GM21786 (cell line): ENCODE results near the gene ANXA6.

Experiments
- ATAC-seq: cut with Tn5 transposase; IDR thresholded peaks from one replicate; pipeline ENCODE4 v1.9.1; 2021; ENCODE audit not compliant: unreplicated experiment

Gene ANXA6

DNA sequence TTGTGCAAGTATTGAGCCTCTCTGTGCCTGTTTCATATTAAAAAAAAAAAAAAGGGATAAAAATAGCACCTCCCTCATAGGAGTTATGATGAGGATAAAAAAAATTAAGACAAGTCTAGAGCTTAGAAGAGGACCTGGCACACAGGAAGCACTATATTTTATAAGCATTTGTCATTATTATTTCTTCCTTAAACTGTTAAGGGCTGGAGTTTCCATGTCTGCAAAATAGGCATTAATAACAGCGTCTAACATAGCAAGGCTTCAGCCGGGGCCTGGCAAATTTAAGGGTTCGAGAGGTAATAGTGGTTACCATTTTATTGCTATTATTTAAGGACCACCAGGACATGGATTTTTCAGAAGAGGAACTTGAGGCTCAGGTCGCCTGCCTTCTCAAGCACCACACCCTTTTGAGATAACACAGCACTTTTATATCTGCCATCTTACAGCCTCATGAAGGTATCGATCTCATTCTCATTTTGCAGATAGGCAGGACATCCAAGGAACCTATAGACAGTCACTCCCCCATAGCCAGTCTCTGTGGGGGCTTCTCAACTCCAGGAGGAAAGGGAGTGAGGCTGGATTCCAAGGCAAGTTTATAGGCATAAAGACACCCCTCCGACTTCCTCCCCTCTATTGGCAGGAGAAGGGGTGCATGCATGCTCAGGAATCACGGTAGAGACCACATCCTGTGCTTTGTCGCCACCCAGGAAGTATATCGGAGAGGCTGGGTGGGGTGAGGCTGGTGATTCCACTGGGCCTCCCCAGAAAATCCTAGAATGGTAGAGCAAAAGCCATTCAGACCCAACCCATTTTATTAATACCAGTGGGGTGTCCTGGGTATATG, 2.4 kb downstream of the ANXA6 start:
- peak; percentile 31 for ATAC-seq

DNA sequence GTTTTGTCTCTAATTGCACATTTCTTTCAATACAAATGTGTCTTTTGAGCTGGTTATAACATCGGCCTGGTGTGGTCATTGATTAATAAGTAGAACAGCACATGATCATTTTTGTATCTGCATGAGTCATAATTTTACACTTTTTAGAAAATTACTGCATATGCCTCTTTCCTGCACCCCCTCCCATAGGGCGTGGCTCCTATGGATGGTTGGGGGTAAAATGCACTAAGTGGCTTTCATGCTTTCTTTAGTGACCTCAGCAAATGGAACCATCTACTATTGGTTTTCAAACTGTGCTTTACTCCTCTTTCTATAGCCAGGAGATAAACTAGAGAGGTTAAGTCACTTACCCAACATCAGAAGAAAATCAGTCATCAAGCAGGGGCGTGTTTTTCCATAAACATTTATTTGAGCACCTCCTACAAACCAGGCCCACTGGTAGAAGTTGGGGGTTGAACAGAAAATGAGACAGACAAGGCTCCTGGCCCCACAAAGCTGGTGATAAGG, 3.8 kb downstream of the ANXA6 start:
- ATAC-seq = no peak

DNA sequence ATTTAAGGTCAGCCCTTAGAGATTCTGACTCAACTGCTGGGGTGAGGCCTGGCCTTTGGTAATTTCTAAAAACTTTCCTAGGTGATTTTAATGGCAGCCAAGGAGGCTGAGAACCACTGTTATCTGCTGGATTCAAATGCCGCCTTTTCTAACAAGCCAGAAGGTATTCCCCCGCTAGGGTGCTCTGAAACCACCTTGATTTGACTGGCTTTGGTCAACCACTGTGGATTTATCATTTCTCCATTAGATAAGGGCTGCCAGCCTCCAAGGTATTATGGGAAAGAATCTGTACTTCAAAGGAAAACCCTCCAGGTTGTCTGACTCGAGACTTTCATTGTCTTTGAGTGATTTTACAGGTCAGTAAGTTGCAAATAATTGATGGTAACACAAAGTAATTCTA, 4.3 kb downstream of the ANXA6 start:
- ATAC-seq = no peak

DNA sequence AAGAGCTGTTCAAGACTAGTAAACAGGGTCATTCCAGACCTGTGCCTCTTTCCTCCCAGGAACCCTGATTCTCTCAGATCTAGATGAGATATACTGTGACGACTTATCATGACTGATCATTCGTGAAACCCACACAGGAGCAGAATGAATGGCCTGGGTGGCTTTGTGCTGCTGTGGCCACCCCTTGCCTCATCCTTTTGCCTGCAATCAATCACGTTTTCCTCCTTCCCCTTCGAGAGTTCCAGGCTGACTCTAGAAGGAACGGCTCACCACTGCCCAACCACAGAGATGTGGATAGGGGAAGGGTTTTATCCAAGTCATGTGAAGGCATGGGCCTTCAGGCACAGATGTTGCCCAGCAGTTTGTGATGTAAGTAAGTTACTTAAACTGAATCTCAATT, 5.8 kb downstream of the ANXA6 start:
- no peak for ATAC-seq

DNA sequence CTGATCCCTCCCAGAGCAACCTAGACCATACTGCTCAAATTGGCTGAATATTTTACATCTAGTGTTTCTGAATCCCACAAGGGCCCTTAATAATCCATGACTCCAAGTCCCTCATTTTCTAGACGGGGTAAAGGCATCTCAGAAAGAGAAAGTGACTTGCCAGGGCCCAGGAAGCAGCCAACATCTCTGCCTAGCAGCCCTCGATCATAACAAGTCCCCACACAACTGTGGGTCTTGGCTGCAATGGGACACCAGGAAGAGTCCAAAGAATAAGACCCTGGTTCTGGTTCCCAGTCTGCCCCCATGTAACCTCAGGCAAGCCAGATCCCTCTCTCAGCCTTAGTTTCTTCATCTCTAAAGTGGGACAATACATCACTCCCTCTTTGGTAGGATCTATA, 6.3 kb downstream of the ANXA6 start:
- ATAC-seq = no peak

DNA sequence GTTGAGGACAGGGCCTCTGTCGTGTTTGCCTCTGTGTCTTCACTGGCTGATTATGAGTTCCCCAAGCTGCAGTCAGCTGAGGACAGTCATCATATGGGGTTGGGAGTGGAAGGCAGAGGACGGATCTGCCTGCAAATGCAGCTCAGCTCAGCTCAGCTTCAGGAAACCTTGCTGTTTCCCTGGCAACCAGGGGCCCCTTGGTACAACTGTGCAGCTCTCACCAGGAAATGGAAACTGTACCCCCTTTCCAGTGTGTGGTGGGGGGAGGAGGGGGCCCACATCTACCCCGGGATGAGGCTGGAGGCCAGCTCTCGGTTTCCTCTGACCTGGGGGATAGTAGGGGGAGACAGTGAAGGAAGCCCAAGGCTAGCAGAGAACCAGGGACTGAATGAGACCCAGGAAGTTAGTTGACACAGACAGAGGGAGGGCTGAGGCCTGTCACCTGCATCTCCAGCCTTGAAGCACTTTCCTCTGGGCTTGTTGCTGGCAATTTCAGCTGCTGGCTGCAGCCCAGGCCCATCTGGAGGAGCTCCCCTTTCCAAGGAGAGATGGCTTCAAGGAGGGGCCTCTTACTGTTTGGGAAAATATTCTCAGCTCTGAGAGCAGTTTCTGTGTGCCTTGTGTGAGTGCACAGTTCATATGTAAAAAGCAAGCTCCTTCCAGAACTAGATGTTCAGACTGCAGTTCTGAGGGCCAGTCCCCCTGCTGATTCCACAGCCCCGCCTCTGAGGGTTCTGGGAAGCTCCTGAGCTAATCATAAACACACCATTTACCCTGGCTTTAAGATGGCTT, 6.9 kb downstream of the ANXA6 start:
- ATAC-seq = peak; percentile 56

DNA sequence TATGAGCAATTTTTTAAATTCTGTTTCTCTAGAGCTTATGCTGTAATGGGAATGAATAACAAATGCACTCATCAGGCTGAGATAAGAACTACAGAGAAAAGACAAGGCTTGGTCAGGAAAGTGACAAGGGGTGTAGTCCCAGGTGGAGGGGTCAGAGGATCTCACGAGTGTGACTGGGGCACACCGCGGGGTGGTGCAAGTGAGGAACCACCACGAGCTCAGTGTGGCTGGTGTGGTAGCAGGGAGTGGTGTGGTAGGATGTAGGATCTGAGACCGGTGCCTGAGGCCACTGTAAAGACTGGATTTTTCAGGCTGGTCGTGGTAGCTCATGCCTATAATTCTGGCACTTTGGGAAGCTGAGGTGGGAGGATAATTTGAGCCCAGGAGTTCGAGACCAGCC, 9.0 kb downstream of the ANXA6 start:
- ATAC-seq = no peak

DNA sequence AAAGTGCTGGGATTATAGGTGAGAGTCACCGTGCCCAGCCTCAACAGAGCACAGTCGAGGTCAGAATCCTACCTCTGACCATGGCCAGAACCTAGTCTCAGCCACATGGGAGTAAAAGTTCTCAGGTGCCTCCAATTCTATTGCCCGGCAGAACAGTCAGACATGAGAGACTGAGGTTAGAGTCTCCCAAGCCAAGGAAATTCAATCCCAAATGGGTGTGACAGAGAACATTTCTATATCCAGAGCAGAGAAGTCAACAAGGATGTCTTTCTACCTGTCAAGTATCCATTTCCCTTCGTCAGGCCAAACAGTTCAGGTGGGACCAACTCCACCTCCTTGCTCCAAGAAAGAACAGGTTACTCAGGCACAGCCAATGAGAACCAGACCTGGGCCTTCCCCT, 10.5 kb downstream of the ANXA6 start:
- ATAC-seq = no peak

DNA sequence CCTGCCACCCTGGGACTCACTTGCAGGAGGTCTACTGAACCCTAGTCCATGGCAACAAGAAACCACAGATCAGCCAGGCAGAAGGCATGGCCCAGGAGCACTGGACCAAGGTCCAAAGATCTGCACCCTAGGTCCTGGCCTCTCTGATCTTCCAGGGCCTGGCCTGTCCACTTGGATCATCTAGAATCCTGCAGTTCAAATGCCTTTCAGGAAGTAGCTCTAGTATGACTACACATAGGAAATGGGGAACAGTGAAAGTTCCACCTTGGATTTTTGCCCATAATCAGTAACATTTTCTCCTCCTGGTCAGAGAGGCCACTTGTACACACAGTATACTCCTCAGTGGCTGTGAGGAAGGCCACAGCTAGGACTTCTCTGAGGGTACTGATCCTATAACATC, 11.5 kb downstream of the ANXA6 start:
- ATAC-seq = no peak

DNA sequence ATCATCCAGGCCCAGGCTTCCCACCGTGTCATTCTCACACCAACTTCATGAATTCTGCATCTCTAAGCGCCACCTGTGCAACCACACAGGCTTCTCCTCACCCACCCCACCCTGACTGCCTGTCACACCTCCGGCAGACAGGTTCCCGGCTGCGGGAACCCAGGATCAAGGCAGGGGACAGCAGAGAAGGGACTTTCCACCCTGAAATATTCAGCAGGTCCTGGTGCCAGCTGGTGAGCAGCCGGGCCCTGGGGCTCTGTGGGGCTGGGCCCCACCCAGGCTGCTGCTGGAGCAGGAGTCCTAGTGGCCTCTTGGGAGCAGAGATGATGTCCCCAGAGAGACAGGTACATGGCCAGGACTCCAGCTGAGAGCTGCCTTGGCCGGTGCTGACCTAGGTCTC, 12.7 kb downstream of the ANXA6 start:
- ATAC-seq = no peak

DNA sequence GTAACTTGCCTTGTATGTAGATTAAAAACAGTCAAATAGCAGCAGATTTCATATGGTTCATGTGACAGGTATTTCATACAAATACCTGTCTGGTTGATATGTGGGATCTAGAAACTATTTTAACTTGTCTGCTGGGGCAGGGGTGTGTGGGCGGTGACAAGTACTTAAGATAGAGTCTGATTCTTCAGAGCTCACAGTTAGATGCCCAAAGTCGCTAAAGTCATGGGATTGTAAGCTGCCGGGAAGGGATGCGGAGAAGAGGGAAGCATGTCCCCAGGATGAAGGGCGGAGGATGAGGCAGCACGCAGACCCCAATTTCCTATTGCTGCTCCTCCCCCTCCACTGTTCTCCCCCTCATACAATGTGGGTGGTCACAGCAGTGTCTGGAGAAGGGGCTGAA, 13.3 kb downstream of the ANXA6 start:
- ATAC-seq = no peak

DNA sequence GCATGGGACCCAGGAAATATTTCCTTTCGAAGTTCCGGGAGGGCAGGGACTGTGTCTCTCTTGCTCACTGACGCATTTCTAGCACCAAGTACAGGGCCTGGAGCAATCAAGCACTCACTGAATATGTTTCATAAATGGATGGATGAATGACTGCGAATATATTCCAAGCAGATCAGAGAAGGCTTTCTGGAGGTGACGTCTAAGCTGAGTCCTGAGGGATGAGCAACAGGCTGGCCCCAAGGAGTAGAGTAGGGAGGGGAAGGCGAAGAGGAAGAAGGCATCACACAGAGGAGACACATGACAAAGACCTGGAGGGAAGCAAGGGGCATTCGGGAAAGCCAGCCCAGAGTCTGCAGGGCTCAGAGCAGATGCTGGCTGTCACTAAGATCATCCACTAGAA, 13.9 kb downstream of the ANXA6 start:
- no peak for ATAC-seq

DNA sequence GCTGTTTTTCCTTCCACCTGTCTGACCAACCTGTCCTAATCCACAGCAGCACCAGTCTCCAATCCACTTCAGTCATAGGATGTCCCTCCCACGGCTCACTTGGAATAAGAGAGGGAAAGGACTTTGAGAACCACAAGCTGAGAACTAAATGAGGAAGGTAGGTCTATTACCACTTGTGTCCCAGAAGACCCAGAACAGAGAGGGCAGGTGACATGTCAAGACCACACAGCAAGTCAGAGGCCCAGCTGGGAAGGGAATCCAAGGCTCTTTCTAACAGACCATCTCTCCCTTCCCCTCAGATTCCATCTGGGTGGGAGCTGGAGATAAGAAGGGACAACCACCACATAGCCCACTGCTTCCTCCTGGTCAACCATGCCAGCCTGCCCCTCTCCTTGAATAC, 14.6 kb downstream of the ANXA6 start:
- no peak for ATAC-seq

DNA sequence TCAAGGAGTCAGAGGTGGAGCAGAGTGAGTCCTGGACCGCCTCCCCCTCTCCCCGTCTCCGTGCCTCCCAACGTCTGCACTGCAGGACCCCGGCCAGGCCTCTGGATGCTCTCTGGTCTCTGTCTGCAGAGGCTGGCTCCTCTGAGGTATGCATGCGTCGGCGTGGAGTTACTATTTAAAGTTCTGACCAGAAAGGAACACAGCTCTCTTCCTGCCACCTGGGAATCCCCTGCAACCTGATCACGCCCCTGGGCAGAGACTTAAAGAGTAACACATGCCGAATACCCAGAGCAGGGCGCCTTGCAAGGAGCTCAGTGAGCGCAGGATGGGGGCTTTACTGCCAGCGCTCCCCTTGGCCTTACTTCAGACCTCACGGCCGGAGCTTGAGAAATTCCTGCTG, 16.0 kb downstream of the ANXA6 start:
- ATAC-seq = peak; percentile 94

DNA sequence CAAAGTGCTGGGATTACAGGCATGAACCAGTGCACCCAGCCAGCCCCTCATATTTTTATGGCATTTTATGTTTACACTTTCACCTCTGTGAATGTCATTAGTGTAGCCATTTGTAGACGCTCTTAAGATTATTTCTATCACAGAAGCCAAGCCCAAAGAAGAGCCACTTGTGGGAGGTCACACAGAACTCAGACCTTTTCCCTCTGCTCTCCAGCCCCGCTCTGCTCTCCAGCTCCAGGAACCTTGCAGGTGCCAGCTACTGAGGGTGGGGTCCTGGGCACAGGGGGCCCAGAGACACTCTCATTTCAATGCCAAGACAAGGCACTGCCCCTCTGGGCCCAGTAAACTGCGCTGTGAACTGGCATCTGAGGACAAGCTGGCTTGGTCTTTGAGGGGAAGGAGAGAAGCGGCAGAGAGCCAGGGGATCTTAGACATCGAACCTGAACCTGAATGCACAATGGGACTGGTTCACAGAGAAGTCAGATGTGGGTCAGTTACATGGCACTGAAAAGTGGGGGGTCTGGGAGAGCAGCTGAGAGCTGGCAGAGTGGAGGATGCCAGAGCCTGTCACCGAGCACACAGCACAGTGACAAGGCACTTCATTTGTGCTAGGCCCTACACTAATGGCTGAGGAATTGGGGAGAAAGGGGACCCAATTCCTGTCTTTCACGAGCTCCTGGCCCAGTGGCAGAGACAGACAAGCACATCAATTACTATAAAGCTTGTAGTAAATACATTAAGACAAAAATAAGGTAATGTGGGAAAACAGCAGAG, 16.7 kb downstream of the ANXA6 start:
- ATAC-seq = no peak

DNA sequence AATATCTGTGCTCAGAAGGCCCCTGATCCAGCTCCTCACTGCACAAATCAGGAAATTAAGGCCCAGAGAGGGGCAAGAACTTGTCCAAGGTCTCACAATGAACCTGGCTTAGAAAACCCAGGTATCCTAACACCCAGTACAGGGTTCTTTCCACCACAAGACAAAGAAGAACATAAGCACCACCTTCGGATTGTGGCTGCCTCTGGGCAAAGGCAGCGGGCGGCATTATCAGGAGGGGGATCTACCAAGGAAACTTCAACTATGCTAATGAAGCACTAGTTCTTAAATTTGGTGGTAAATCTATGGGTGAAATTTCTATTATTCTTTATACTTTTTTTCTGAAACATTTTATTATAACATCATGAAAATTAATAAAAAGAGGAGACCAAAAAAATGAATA, 17.9 kb downstream of the ANXA6 start:
- ATAC-seq = no peak

DNA sequence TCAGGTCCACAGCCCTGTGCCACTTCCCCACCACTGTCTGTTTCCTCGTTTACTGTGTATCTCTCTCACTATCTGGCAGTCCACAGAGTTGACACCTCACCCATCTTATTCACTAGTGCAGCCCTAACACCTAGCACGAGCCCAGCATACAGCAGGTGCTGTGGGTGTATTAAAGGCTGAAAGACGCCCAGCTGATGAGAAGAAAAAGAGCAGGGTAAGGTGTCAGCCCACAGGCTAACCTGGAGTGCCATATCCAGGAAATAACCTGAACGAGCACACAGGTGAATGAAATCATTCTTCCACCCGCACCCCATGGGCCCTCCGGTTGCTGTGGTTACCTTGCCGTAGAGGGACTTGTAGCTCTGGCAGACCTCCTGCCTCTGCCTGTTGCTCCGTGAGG, 18.6 kb downstream of the ANXA6 start:
- no peak for ATAC-seq

DNA sequence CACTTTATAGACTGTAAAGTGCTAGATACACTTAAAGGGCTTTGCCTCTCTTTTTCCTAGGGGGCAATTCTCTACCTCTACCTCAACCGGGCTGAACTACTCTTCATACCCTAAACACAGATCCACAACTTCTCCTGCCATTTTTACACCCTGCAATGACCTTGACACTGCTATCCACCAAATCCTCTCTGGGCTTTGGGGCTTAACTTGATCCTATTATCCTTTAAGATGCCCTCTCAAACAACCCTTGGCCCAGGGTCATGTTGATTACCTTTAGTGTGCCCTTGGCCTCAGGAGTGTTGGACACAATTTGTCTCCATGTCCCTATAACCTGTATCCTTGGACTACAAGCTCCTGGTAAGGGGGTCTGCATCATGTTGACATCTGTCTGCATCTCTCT, 19.5 kb downstream of the ANXA6 start:
- no peak for ATAC-seq

DNA sequence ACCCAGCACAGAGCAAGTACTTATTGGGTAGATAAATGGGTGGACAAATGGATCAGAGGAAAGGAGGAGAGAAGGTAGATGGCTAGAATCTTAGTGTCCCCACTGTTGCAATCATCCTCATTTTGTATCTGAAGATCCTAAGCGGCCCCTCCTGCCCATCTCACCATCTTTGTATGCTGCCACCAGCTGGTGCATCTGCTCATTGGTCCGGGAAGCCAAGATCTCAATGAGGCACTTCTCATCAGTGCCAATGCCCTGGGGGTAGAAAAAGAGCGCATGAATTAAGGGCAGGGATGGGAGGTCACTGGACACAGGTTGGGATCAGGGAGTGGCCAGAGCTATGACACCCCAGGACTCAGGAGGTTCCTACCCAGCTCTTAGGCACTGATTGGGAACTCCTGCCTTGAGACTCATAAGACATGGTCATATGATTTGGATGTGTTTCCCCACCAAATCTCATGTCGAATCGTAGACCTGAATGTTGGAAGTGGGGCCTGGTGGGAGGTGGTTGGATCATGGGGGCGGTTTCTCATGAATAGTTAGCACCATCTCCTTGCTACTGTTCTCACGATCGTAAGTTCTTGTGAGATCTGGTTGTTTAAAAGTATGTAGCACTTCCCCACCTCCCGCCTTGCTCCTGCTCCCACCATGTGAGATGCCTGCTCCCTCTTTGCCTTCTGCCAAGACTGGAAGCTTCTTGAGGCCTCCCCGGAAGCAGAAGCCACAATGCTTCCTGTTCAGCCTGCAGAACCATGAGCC, 20.3 kb downstream of the ANXA6 start:
- no peak for ATAC-seq

DNA sequence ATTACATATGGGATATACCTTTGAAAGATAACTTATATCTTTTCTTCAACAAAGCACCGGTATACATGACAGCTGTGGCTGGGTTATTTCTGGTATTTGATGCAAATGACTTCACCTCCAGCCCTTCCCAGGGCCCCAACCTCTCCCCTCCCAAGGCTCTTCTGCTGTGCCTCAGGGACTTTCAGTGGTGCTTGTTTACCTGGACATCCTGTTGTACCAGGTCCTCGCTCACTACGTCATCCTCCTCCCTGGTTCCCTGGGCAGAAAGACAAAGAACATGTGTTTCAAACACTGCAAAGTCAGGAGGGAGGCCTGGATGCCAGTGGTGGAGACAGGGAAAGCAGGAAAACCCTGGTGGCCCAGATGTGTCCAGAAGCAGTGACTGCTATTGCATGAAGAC, 23.4 kb downstream of the ANXA6 start:
- ATAC-seq = peak; percentile 72

DNA sequence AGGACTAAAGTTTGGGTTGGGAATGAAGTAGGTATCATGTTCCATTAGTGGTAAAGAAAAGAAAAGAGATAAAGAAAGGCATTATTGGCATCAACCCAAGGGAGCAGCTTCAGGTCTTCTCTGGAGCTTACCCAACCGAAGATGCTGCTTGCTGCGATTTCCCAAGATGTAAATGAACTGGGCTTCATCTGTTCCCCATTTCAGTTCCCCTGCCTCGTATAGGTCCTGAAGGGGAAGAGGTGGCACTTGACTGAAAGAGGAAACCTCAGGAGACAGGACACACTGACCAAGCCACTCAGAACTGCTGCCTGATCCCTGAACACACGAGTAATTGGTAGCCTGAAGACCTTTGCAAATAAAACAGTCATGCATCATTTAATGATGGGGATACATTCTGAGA, 24.6 kb downstream of the ANXA6 start:
- ATAC-seq = no peak
